Measurements from ENCODE around the gene TMEM259. TPM values are rescaled to one million over a fixed set of nuclear protein-coding genes. Genes with fewer than 3 reads are reported as not detected.
A peak's percentile ranks its signal among the peaks of the same experiment; 100 is the strongest.

TMEM259 gene
- total and polyA plus RNA-seq, 8 donors: 65.9 to 448 (median 90.0) TPM

- Histone ChIP-seq H3K27ac (no peak overlapping the region), H3K4me3 (no peak overlapping the region), H3K36me3 (no peaks in the 10 kb centered on the region), H3K27me3 (no peaks in the 10 kb centered on the region), H3K9me3 (no peaks in the 10 kb centered on the region), H3K4me1 (peaks cover 0 to 12% (median 4%) of the 10 kb centered on the region in 3 donors)
- intact Hi-C loops (cut with DNase I): loop anchor here in 2 of 3 donors (10.0 kb wide), 3 partner anchors 63 to 223 kb away; partner anchors contain the start of gene ARID3A (in 1 of the 2)
- TF ChIP-seq CTCF (IDR thresholded peaks at IDR 0.05): no peak
- no peak for ATAC-seq
- WGBS, 2 donors: 75 to 81% methylated on average over 14 of the region's 14 CpGs
- DNase-seq: no peak
- no peak for FAIRE-seq
Measured at GRCh38 chr19:988081-988480, 32.8 kb downstream of the TMEM259 start.

GRCh38 chr19:986083-986482 is 34.8 kb downstream of the TMEM259 start:
- WGBS, 2 donors: 86 to 91% methylated on average over 14 of the region's 14 CpGs
- intact Hi-C loops (cut with DNase I): loop anchor here in 2 of 3 donors (10.0 kb wide), 3 partner anchors 61 to 221 kb away; partner anchors contain the start of gene ARID3A (in 1 of the 2)
- TF ChIP-seq CTCF (IDR thresholded peaks at IDR 0.05): no peak
- no peak for ATAC-seq
- no peak for DNase-seq
- H3K9me3 ChIP-seq: no peaks in the 10 kb centered on the region
- H3K4me1 ChIP-seq: peaks cover 0 to 15% (median 4%) of the 10 kb centered on the region in 3 donors
- no peak for FAIRE-seq
- no peak overlapping the region for H3K4me3 ChIP-seq
- H3K27me3 ChIP-seq: no peaks in the 10 kb centered on the region
- H3K27ac ChIP-seq: no peak overlapping the region
- no peaks in the 10 kb centered on the region for H3K36me3 ChIP-seq

- 1% methylated on average over 75 to 78 of the region's 78 CpGs for WGBS, 2 donors
- Histone ChIP-seq H3K4me3 (peak within 1 kb of the TSS; percentile 76 to 96 (median 91)), H3K27ac (peak within 1 kb of the TSS; percentile 65 to 81 (median 71)), H3K4me1 (peaks cover 0 to 15% (median 4%) of the 10 kb centered on the region in 3 donors), H3K9me3 (no peaks in the 10 kb centered on the region), H3K36me3 (no peaks in the 10 kb centered on the region), H3K27me3 (no peaks in the 10 kb centered on the region)
- peak in 1 of 4 donors; percentile 20 for TF ChIP-seq CTCF (IDR thresholded peaks at IDR 0.05)
- intact Hi-C loops (cut with DNase I): loop anchor here in 2 of 3 donors (10.0 kb wide), 3 partner anchors 60 to 220 kb away; partner anchors contain the start of gene ARID3A (in 1 of the 2)
- no peak for FAIRE-seq
- peak; percentile 91 to 98 (median 94) for DNase-seq
- ATAC-seq: peak; percentile 93 to 96 (median 96)
Measured at GRCh38 chr19:984165-984967, 36.6 kb downstream of the TMEM259 start, which contains the start of gene WDR18. TSS of gene WDR18 (plus strand) at chr19:984345. CDS start at chr19:984354, 9 bp downstream.

- intact Hi-C loops (cut with DNase I): loop anchor here in 2 of 3 donors (2.0 to 10.0 kb wide), 4 partner anchors 58 to 218 kb away; partner anchors contain the start of gene ARID3A (in 1 of the 2)
- Histone ChIP-seq H3K27me3 (no peaks in the 10 kb centered on the region), H3K36me3 (no peaks in the 10 kb centered on the region), H3K4me1 (peaks cover 0 to 15% (median 4%) of the 10 kb centered on the region in 3 donors), H3K4me3 (peak overlapping the region in 2 of 4 donors; percentile 20 to 38), H3K9me3 (no peaks in the 10 kb centered on the region), H3K27ac (peak overlapping the region in 2 of 4 donors; percentile 12 to 30)
- peak; percentile 55 to 94 (median 81) for DNase-seq
- no peak for FAIRE-seq
- ATAC-seq: peak; percentile 76 to 86 (median 84)
- 1% methylated on average over 26 to 46 of the region's 46 CpGs for WGBS, 2 donors
- TF ChIP-seq CTCF (IDR thresholded peaks at IDR 0.05): peak; percentile 86 to 97 (median 91)
Measured at GRCh38 chr19:982567-983170, 38.3 kb downstream of the TMEM259 start.
